Measurements from ENCODE around the gene SLC29A1.

DNA sequence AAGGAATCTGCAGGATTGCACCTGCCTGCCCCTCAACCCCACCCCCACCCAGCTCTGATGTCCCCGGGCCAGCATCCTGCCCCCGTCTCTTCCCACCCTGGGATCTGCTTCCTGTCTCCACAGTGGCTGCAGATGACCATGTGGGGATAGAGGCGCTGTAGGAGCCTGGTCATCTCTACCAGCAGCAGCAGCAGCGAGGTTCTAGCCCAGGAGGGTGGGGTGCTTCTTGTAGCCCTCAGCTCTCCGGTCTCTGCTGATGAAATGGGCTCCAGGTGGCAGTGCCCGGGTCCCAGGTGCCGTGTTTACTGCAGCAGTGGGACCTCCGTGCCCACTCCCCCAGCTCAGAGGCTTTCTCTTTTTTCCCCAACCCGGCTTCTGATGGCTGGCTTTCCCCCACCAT lies 39.6 kb upstream of the SLC29A1 start:
- TF ChIP-seq CTCF (IDR thresholded peaks at IDR 0.05 in 4 of 5, conservative IDR thresholded peaks at IDR 0.05 in 1 of 5) (no peak), POLR2A (IDR thresholded peaks at IDR 0.05) (no peak)
